ENCODE results near the gene MRPS26.
"Not testable (repeated sequence)": the region's sequence is repeated elsewhere in the genome, so short reads cannot be mapped to it uniquely, and the experiment has no call there.

Gene MRPS26

GRCh38 chr20:3059489-3059888 is 13.6 kb downstream of the MRPS26 start:
- TF ChIP-seq, protein P1, sequence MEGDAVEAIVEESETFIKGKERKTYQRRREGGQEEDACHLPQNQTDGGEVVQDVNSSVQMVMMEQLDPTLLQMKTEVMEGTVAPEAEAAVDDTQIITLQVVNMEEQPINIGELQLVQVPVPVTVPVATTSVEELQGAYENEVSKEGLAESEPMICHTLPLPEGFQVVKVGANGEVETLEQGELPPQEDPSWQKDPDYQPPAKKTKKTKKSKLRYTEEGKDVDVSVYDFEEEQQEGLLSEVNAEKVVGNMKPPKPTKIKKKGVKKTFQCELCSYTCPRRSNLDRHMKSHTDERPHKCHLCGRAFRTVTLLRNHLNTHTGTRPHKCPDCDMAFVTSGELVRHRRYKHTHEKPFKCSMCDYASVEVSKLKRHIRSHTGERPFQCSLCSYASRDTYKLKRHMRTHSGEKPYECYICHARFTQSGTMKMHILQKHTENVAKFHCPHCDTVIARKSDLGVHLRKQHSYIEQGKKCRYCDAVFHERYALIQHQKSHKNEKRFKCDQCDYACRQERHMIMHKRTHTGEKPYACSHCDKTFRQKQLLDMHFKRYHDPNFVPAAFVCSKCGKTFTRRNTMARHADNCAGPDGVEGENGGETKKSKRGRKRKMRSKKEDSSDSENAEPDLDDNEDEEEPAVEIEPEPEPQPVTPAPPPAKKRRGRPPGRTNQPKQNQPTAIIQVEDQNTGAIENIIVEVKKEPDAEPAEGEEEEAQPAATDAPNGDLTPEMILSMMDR (IDR thresholded peaks at IDR 0.05; ENCODE audit: low read depth, low read length, missing control alignments): no peak
- H3K27me3 ChIP-seq (replicated peaks): no peaks in the 10 kb centered on the region
- H3K27ac ChIP-seq: no peak overlapping the region
- no peaks in the 10 kb centered on the region for H3K36me3 ChIP-seq (replicated peaks)
- no peak for DNase-seq
- in situ Hi-C loops (cut with HindIII; ENCODE audit: low pct_ligation_motif_present, low sequenced_read_pairs): no loop called here
- H3K4me3 ChIP-seq (ENCODE audit: low read depth, low read length): no peak overlapping the region

GRCh38 chr20:3064119-3064518 is 18.3 kb downstream of the MRPS26 start:
- in situ Hi-C loops (cut with HindIII; ENCODE audit: low pct_ligation_motif_present, low sequenced_read_pairs); H3K27me3 ChIP-seq (replicated peaks); H3K36me3 ChIP-seq (replicated peaks); DNase-seq; H3K4me3 ChIP-seq (ENCODE audit: low read depth, low read length); H3K27ac ChIP-seq: not testable (repeated sequence)

DNA sequence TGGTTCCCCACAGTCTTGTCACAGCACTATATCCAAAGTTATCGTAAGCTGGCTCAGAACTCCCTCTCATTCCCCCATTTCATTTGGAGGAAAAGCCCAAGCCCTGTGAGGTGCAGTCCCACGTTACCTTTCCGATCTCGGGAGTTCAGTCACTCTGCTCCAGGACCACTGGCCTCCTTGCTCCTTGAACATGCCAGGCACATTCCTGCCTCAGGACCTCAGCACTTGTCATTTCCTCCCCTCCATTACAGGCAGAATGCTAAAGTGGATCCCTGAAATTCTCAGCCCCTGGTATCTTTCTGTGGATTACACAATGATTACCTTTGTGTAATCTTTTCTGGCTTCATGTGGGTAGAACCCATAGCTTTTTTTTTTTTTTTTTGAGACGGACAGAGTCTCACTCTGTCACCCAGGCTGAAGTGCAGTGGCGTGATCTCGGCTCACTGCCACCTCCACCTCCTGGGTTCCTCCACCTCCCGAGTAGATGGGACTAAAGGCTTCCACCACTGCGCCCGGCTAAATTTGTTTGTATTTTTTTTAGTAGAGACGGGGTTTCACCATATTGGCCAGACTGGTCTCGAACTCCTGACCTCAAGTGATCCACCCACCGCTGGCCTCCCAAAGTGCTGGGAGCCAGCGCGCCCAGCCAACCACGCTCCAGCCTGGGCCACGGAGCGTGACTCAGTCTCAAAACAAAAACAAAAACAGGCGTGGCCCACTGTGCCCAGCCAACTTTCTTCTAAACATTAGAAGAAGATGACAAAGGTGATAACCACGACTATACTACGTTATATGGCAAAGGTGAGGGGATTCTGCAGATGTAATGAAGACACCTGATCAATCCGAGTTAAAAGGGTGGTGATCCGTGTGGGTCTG is 21.5 kb downstream of the MRPS26 start:
- no peak overlapping the region for H3K27ac ChIP-seq
- DNase-seq: no peak
- H3K27me3 ChIP-seq (replicated peaks): peaks cover 7% of the 10 kb centered on the region
- no peak overlapping the region for H3K4me3 ChIP-seq (ENCODE audit: low read depth, low read length)
- H3K36me3 ChIP-seq (replicated peaks): no peaks in the 10 kb centered on the region
- TF ChIP-seq, protein P1 (IDR thresholded peaks at IDR 0.05; ENCODE audit: low read depth, low read length, missing control alignments): no peak
- in situ Hi-C loops (cut with HindIII; ENCODE audit: low pct_ligation_motif_present, low sequenced_read_pairs): no loop called here

GRCh38 chr20:3068075-3068474 is 22.2 kb downstream of the MRPS26 start:
- in situ Hi-C loops (cut with HindIII; ENCODE audit: low pct_ligation_motif_present, low sequenced_read_pairs): no loop called here
- peaks cover 7% of the 10 kb centered on the region for H3K27me3 ChIP-seq (replicated peaks)
- no peaks in the 10 kb centered on the region for H3K36me3 ChIP-seq (replicated peaks)
- TF ChIP-seq, protein P1 (IDR thresholded peaks at IDR 0.05; ENCODE audit: low read depth, low read length, missing control alignments): no peak
- H3K27ac ChIP-seq: no peak overlapping the region
- DNase-seq: no peak
- no peak overlapping the region for H3K4me3 ChIP-seq (ENCODE audit: low read depth, low read length)

DNA sequence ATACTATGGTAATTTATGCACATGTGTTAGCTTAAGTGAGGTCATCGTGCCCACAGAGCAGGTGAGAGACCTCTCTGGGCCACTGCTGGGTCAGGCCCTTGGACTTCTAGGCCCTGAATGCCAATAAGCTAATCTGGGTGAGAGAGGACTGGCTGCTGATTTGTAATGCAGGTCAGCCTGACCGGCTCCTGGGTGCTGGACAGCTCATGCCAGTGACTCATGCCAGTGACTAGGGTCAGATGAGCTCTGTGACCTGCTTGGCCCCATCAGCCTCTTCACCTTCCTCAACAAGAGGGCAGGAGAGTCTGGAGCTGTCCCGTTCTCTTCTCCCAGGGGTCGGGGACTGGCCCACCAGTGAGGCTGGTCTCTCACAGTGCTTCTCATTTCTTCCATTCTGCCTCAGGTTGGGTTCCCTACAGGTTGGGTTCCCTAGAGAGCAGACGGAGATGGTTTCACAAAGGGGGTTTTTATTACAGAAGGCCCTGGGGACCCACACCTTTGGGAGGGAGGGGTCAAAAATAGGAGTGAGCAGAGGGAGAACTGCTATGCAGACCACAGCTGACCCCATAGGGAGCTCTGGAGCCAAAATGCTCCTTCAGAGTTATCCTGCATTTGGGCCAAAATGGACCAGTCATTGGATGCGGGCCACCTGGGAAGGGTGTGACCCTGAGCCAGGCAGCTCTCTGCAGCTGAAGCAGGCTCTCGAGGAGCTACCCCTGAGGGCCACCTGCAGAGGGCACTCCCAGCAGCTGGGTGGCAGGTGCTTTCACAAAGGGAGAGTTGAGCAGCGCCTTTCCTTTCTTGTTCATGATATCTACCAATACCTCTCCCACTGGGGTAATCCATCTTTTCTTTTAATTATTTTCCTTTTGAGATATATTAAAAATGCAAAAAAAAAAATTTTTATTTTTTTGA is 23.4 kb downstream of the MRPS26 start:
- DNase-seq: peak; percentile 11
- H3K36me3 ChIP-seq (replicated peaks): no peaks in the 10 kb centered on the region
- peaks cover 7% of the 10 kb centered on the region for H3K27me3 ChIP-seq (replicated peaks)
- no peak overlapping the region for H3K4me3 ChIP-seq (ENCODE audit: low read depth, low read length)
- in situ Hi-C loops (cut with HindIII; ENCODE audit: low pct_ligation_motif_present, low sequenced_read_pairs): no loop called here
- TF ChIP-seq, protein P1 (IDR thresholded peaks at IDR 0.05; ENCODE audit: low read depth, low read length, missing control alignments): peak; percentile 6
- no peak overlapping the region for H3K27ac ChIP-seq

DNA sequence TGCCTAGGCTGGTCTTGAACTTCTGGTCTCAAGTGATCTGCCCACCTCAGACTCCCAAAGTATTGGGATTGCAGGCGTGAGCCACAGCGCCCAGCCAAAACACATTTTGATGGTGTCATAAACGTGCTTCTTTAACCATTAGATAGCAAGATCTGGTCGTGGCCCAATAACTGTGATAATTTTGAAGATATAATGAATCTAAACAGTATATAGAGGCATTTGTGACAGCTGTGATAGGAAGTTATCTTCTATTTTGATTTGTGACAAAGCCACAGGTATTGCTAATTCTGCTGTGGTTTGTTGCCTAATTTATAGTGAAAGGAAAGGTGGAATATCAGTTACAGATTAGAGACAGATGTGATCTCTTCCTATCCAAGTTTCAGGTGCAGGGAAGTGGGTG is 24.9 kb downstream of the MRPS26 start:
- peaks cover 7% of the 10 kb centered on the region for H3K27me3 ChIP-seq (replicated peaks)
- TF ChIP-seq, protein P1 (IDR thresholded peaks at IDR 0.05; ENCODE audit: low read depth, low read length, missing control alignments): no peak
- H3K27ac ChIP-seq: no peak overlapping the region
- no peaks in the 10 kb centered on the region for H3K36me3 ChIP-seq (replicated peaks)
- in situ Hi-C loops (cut with HindIII; ENCODE audit: low pct_ligation_motif_present, low sequenced_read_pairs): no loop called here
- no peak for DNase-seq
- no peak overlapping the region for H3K4me3 ChIP-seq (ENCODE audit: low read depth, low read length)

All from brain microvascular endothelial cell (primary cell).